OCI-LY1 (cell line): ENCODE data around the gene HOXB13.

Source experiments
- H2AFZ ChIP-seq: fragments of 200-600 bp; sonication (generic), shearing (Covaris generic); 2 replicates; pipeline ENCODE4 v1.6.0; 2014; ENCODE audit warnings: antibody characterized with exemption, mild to moderate bottlenecking, low read length
- H3F3A ChIP-seq: fragments of 200-600 bp; sonication (generic), shearing (Covaris generic); 2 replicates; pipeline ENCODE4 v1.6.0; 2014; ENCODE audit warnings: mild to moderate bottlenecking, antibody characterized with exemption, low read length, moderate library complexity; ENCODE audit not compliant: insufficient read depth
- H3K27ac ChIP-seq: fragments of 200-600 bp; sonication (generic); 2 replicates; pipeline ENCODE4 v1.5.1; 2014; ENCODE audit warnings: low read length, mixed run types, mild to moderate bottlenecking, low read depth; ENCODE audit not compliant: poor library complexity, severe bottlenecking
- H3K27me3 ChIP-seq: fragments of 200-600 bp; sonication (generic); 2 replicates; pipeline ENCODE4 v1.6.0; 2014; ENCODE audit warnings: antibody characterized with exemption, mild to moderate bottlenecking, low read length, moderate library complexity; ENCODE audit not compliant: insufficient read depth
- H3K36me3 ChIP-seq: fragments of 200-600 bp; sonication (generic); 2 replicates; pipeline ENCODE4 v1.6.1; 2014; ENCODE audit warnings: mild to moderate bottlenecking, antibody characterized with exemption, low read length, moderate library complexity, mixed read lengths; ENCODE audit not compliant: insufficient read depth
- H3K4me1 ChIP-seq: fragments of 200-600 bp; sonication (generic); 2 replicates; pipeline ENCODE4 v1.5.1; 2014; ENCODE audit warnings: mild to moderate bottlenecking, low read length, moderate library complexity; ENCODE audit not compliant: insufficient read depth, severe bottlenecking
- H3K4me2 ChIP-seq: fragments of 200-600 bp; sonication (generic), shearing (Covaris generic); 2 replicates; pipeline ENCODE4 v1.6.1; 2014; ENCODE audit warnings: low read length
- H3K4me3 ChIP-seq: fragments of 200-600 bp; sonication (generic); 2 replicates; pipeline ENCODE4 v1.5.1; 2014; ENCODE audit warnings: low read length, low read depth, mild to moderate bottlenecking, mixed read lengths; ENCODE audit not compliant: poor library complexity, severe bottlenecking
- H3K79me2 ChIP-seq: fragments of 200-600 bp; shearing (Covaris generic); 2 replicates; pipeline ENCODE4 v1.6.1; 2016; ENCODE audit warnings: mixed run types, low read length, mixed read lengths; ENCODE audit not compliant: insufficient read depth
- H3K9ac ChIP-seq: fragments of 200-600 bp; sonication (generic), shearing (Covaris generic); 2 replicates; pipeline ENCODE4 v1.6.1; 2014; ENCODE audit warnings: mild to moderate bottlenecking, low read length, mixed read lengths
- H3K9me2 ChIP-seq: fragments of 200-600 bp; sonication (generic), shearing (Covaris generic); 2 replicates; pipeline ENCODE4 v1.6.1; 2014; ENCODE audit warnings: low read depth, mild to moderate bottlenecking, low read length, mixed read lengths
- H3K9me3 ChIP-seq: fragments of 200-600 bp; shearing (Covaris generic); 2 replicates; pipeline ENCODE4 v1.6.1; 2014; ENCODE audit warnings: low read length, mixed read lengths
- H4K20me1 ChIP-seq: fragments of 200-600 bp; sonication (generic), shearing (Covaris generic); 2 replicates; pipeline ENCODE4 v1.6.0; 2016; ENCODE audit warnings: mild to moderate bottlenecking, low read length; ENCODE audit not compliant: insufficient read depth
- EZH2 ChIP-seq: fragments of 200-600 bp; sonication (generic), shearing (Covaris generic); IDR thresholded peaks from 2 replicates; pipeline ENCODE4 v1.8.0; 2017; ENCODE audit warnings: borderline replicate concordance, mixed run types, mild to moderate bottlenecking, antibody characterized with exemption, low read length, moderate library complexity, mixed read lengths
- TF ChIP-seq, protein P1 (sequence below): fragments of 200-600 bp; sonication (generic), shearing (Covaris generic); IDR thresholded peaks from 2 replicates; pipeline ENCODE4 v1.5.1; 2017; ENCODE audit warnings: mild to moderate bottlenecking, antibody characterized with exemption, low read length, moderate library complexity, mixed read lengths

Gene HOXB13

DNA sequence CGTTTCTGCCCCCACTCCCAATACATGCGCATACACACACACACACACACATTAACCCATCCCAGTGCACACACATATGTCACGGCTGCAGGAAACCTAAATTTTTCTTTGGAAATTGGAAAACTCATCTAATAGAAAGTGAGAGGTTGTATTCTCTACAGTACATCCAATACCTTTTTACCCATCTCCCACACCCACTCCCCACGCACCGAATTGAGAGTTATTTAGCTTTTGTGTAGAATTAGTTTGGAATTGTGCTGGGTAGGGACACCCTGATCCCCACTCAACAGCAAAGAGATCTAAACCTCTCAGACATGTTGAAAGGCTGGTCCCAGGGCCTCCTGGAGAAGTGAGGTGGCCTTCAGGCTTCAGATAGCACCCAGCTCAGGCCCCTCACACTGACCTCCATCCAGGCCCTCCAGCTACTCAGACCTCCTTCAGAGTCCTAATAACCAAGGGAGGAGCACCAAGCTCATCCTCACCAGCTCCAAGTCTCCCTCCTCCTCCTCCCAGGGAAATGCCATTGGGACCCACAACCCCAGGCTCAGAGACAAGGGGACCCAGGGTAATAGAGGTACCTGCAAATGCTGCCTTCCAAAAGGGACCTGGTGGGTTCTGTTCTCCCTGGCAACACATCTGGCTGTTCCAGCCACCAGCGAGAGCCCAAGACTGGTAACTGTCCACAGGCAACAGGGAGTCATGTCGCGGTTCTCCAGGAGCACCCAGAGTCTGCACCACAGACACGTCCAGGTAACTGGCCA lies 955 bp downstream of the HOXB13 start:
- Histone ChIP-seq H4K20me1 (no peaks in the 10 kb centered on the region), H3K4me2 (no peak overlapping the region), H3K27me3 (no peaks in the 10 kb centered on the region), H3K9me3 (no peaks in the 10 kb centered on the region), H3K9me2 (no peaks in the 10 kb centered on the region), H3K9ac (no peak overlapping the region), H3K4me1 (no peaks in the 10 kb centered on the region), H3K36me3 (no peaks in the 10 kb centered on the region), H3F3A (no peaks in the 10 kb centered on the region), H3K27ac (no peak overlapping the region), H3K79me2 (no peaks in the 10 kb centered on the region), H2AFZ (no peak overlapping the region), H3K4me3 (no peak overlapping the region)
- no peak for TF ChIP-seq EZH2
- TF ChIP-seq, protein P1, sequence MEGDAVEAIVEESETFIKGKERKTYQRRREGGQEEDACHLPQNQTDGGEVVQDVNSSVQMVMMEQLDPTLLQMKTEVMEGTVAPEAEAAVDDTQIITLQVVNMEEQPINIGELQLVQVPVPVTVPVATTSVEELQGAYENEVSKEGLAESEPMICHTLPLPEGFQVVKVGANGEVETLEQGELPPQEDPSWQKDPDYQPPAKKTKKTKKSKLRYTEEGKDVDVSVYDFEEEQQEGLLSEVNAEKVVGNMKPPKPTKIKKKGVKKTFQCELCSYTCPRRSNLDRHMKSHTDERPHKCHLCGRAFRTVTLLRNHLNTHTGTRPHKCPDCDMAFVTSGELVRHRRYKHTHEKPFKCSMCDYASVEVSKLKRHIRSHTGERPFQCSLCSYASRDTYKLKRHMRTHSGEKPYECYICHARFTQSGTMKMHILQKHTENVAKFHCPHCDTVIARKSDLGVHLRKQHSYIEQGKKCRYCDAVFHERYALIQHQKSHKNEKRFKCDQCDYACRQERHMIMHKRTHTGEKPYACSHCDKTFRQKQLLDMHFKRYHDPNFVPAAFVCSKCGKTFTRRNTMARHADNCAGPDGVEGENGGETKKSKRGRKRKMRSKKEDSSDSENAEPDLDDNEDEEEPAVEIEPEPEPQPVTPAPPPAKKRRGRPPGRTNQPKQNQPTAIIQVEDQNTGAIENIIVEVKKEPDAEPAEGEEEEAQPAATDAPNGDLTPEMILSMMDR = no peak

DNA sequence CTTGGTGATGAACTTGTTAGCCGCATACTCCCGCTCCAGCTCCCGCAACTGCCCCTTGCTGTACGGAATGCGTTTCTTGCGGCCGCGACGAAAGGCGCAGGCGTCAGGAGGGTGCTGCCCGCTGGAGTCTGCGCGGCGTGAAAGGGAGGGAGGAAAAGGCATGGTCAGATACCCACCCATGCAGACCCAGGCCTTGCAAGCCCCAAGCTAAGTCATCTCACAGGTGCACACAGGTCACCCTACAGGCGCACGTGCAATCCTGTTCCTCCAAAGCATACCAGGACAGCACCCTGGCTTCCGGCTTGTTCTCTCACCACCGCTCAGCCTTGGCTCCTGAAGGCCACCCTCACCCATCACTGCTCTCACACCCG lies 1.6 kb downstream of the HOXB13 start:
- no peaks in the 10 kb centered on the region for H3K79me2 ChIP-seq
- H3K27ac ChIP-seq = no peak overlapping the region
- H3K36me3 ChIP-seq = no peaks in the 10 kb centered on the region
- H3K9me2 ChIP-seq = no peaks in the 10 kb centered on the region
- H3K4me2 ChIP-seq = no peak overlapping the region
- H3K4me3 ChIP-seq = no peak overlapping the region
- H3F3A ChIP-seq = no peaks in the 10 kb centered on the region
- H3K27me3 ChIP-seq = no peaks in the 10 kb centered on the region
- H3K9me3 ChIP-seq = no peaks in the 10 kb centered on the region
- H4K20me1 ChIP-seq = no peaks in the 10 kb centered on the region
- no peaks in the 10 kb centered on the region for H3K4me1 ChIP-seq
- no peak overlapping the region for H3K9ac ChIP-seq
- TF ChIP-seq, protein P1 = no peak
- no peak for TF ChIP-seq EZH2
- no peak overlapping the region for H2AFZ ChIP-seq

DNA sequence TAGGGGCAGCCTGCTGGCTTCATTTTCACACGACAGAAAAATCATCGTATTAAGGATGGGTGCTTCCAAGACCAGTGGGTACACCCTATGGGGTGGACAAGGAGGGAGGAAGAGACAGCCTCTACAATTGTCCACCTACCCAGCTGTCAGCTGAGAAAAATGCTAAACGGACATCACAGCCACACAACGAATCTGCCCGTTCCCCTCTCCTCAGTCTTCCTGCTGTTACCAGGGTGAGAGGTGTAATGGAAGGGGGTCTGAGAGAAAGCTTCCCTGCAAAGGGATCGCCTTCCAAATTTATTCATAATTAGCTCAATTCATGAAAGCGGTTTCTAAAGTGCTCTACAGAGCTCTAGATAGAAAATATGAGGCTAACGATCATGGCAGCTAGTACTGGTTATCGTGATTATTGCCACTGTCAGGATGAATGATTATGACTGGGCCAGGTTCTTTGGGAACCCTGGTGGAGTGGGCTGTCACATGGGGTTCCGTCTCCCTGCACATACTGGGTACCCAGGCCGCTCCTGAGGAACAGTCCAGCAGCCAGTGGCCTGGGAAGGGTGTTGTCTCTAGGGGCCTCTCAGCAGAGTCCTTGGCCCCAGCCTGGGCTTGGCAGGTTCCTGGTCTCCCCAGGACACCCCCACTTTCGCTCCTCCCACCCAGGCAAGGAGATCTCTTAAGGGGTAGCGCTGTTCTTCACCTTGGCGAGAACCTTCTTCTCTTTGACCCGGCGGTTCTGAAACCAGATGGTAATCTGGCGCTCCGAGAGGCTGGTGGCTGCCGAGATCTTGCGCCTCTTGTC lies 2.2 kb downstream of the HOXB13 start:
- Histone ChIP-seq H3K4me2 (no peak overlapping the region), H2AFZ (no peak overlapping the region), H3K4me1 (no peaks in the 10 kb centered on the region), H3K27me3 (no peaks in the 10 kb centered on the region), H3F3A (no peaks in the 10 kb centered on the region), H3K9me2 (no peaks in the 10 kb centered on the region), H3K36me3 (no peaks in the 10 kb centered on the region), H3K79me2 (no peaks in the 10 kb centered on the region), H3K27ac (no peak overlapping the region), H4K20me1 (no peaks in the 10 kb centered on the region), H3K9ac (no peak overlapping the region), H3K9me3 (no peaks in the 10 kb centered on the region), H3K4me3 (no peak overlapping the region)
- TF ChIP-seq, protein P1 = no peak
- TF ChIP-seq EZH2 = no peak
